Type B pancreatic cell (in vitro differentiated cells): Measurements from ENCODE around the gene RAP1GAP. TPM values are rescaled to one million over a fixed set of nuclear protein-coding genes. Genes with fewer than 3 reads are reported as not detected.

Source experiments
- DNase-seq: peaks from one replicate; pipeline ENCODE4 v3.0.0; 2021; ENCODE audit warnings: mixed read lengths; ENCODE audit not compliant: unreplicated experiment; ENCODE audit errors: extremely low spot score
- H3K27ac Mint-ChIP-seq: 2 replicates; pipeline ENCODE4 v1.8.0; 2021; ENCODE audit warnings: mild to moderate bottlenecking, mixed read lengths
- H3K27me3 Mint-ChIP-seq: 2 replicates; pipeline ENCODE4 v1.8.0; 2021; ENCODE audit warnings: mixed read lengths
- H3K36me3 Mint-ChIP-seq: 2 replicates; pipeline ENCODE4 v1.8.0; 2021; ENCODE audit warnings: mixed read lengths
- H3K4me1 Mint-ChIP-seq: one replicate; pipeline ENCODE4 v1.8.0; 2021; ENCODE audit warnings: mixed read lengths; ENCODE audit not compliant: unreplicated experiment
- H3K4me3 Mint-ChIP-seq: 2 replicates; pipeline ENCODE4 v1.8.0; 2021; ENCODE audit warnings: mild to moderate bottlenecking, mixed read lengths
- H3K9me3 Mint-ChIP-seq: 2 replicates; pipeline ENCODE4 v1.8.0; 2021; ENCODE audit warnings: mixed read lengths
- CTCF ChIP-seq: fragments of 200-600 bp; sonication (generic); conservative IDR thresholded peaks from 2 replicates; pipeline ENCODE4 v1.5.0; 2021; ENCODE audit warnings: antibody characterized with exemption, mild to moderate bottlenecking
- total RNA-seq: library from RNA; stranded (reverse); gene quantifications from 2 replicates; pipeline ENCODE4 v1.2.1, GENCODE V29; 2021; ENCODE audit warnings: low replicate concordance

RAP1GAP gene
- total RNA-seq, 1 donor from 2014 or later, result 18.5 TPM

- no peaks in the 10 kb centered on the region for H3K9me3 Mint-ChIP-seq
- no peaks in the 10 kb centered on the region for H3K36me3 Mint-ChIP-seq
- no peak for TF ChIP-seq CTCF
- H3K4me3 Mint-ChIP-seq, result no peak overlapping the region
- no peak overlapping the region for H3K27ac Mint-ChIP-seq
- H3K27me3 Mint-ChIP-seq, result no peaks in the 10 kb centered on the region
- no peak for DNase-seq
- peaks cover 22% of the 10 kb centered on the region for H3K4me1 Mint-ChIP-seq
Observed at GRCh38 chr1:21605964-21606705, 63.0 kb downstream of the RAP1GAP start.

- TF ChIP-seq CTCF, result no peak
- peaks cover 3% of the 10 kb centered on the region for H3K27me3 Mint-ChIP-seq
- H3K4me1 Mint-ChIP-seq, result peaks cover 18% of the 10 kb centered on the region
- H3K36me3 Mint-ChIP-seq, result no peaks in the 10 kb centered on the region
- no peak overlapping the region for H3K4me3 Mint-ChIP-seq
- no peak overlapping the region for H3K27ac Mint-ChIP-seq
- no peak for DNase-seq
- H3K9me3 Mint-ChIP-seq, result no peaks in the 10 kb centered on the region
Observed at GRCh38 chr1:21605012-21605715, 64.0 kb downstream of the RAP1GAP start.

- no peaks in the 10 kb centered on the region for H3K9me3 Mint-ChIP-seq
- DNase-seq, result no peak
- no peak overlapping the region for H3K4me3 Mint-ChIP-seq
- H3K36me3 Mint-ChIP-seq, result no peaks in the 10 kb centered on the region
- TF ChIP-seq CTCF, result no peak
- peaks cover 18% of the 10 kb centered on the region for H3K4me1 Mint-ChIP-seq
- H3K27ac Mint-ChIP-seq, result no peak overlapping the region
- H3K27me3 Mint-ChIP-seq, result peaks cover 5% of the 10 kb centered on the region
Observed at GRCh38 chr1:21604208-21604957, 64.8 kb downstream of the RAP1GAP start.

- peaks cover 18% of the 10 kb centered on the region for H3K4me1 Mint-ChIP-seq
- TF ChIP-seq CTCF, result no peak
- no peak for DNase-seq
- peaks cover 5% of the 10 kb centered on the region for H3K27me3 Mint-ChIP-seq
- no peak overlapping the region for H3K4me3 Mint-ChIP-seq
- no peaks in the 10 kb centered on the region for H3K36me3 Mint-ChIP-seq
- no peak overlapping the region for H3K27ac Mint-ChIP-seq
- no peaks in the 10 kb centered on the region for H3K9me3 Mint-ChIP-seq
Observed at GRCh38 chr1:21603177-21604138, 65.7 kb downstream of the RAP1GAP start.
